Measurements from ENCODE around the gene EHD3.

The EHD3 gene

DNA sequence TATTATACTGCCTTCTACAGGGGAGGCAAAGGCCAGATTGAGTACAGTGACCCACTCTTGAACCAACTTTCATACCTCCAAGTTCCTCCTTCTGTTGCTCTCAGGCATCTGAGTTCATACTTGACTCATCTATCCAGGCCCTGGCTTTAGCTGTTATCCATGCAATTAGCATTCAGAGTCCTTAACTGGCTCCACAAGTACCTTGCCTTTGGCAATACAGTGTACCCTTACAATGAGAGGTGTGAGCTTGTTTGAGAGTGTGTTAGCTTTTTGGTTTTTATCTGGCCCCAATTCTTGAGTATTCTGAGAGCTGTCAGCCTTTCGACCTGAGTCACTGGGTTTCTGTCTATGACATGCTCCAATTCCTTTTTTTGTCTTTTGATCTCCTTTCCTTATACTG is 60.2 kb downstream of the EHD3 start:
- TF ChIP-seq CTCF (conservative IDR thresholded peaks at IDR 0.05; ENCODE audit: control insufficient read depth, insufficient read depth, low read depth, low read length) = no peak
- no peak for DNase-seq (ENCODE audit: low read depth)
- H3K4me3 ChIP-seq (ENCODE audit: control insufficient read depth, low read depth, low read length) = no peak overlapping the region

GRCh38 chr2:31296641-31297287 is 62.8 kb downstream of the EHD3 start:
- DNase-seq (ENCODE audit: low read depth) = no peak
- no peak for TF ChIP-seq CTCF (conservative IDR thresholded peaks at IDR 0.05; ENCODE audit: control insufficient read depth, insufficient read depth, low read depth, low read length)
- no peak overlapping the region for H3K4me3 ChIP-seq (ENCODE audit: control insufficient read depth, low read depth, low read length)

GRCh38 chr2:31297751-31298150 is 63.8 kb downstream of the EHD3 start:
- H3K4me3 ChIP-seq (ENCODE audit: control insufficient read depth, low read depth, low read length) = no peak overlapping the region
- peak; percentile 31 for DNase-seq (ENCODE audit: low read depth)
- TF ChIP-seq CTCF (conservative IDR thresholded peaks at IDR 0.05; ENCODE audit: control insufficient read depth, insufficient read depth, low read depth, low read length) = no peak

GRCh38 chr2:31299547-31299946 is 65.6 kb downstream of the EHD3 start:
- TF ChIP-seq CTCF (conservative IDR thresholded peaks at IDR 0.05; ENCODE audit: control insufficient read depth, insufficient read depth, low read depth, low read length) = no peak
- no peak for DNase-seq (ENCODE audit: low read depth)
- no peak overlapping the region for H3K4me3 ChIP-seq (ENCODE audit: control insufficient read depth, low read depth, low read length)

DNA sequence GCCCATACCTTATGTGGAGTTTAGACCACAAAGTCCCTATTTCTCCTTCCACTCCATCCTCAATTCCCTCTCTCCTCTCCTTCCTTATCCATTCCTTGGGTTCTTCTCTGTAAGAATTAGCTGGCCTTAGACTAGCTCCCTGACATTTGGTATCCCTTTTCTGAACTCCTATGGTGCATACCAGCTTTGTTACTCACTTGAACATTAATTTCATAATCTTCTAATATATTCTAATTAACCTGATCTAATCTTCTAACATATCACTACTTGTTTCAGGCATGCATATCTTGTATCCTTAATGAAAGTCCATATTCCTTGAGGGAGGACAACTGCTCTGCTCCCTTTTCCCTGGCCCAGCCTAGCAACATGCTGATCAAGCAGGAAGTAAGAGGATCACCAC is 66.4 kb downstream of the EHD3 start:
- no peak for TF ChIP-seq CTCF (conservative IDR thresholded peaks at IDR 0.05; ENCODE audit: control insufficient read depth, insufficient read depth, low read depth, low read length)
- H3K4me3 ChIP-seq (ENCODE audit: control insufficient read depth, low read depth, low read length) = no peak overlapping the region
- no peak for DNase-seq (ENCODE audit: low read depth)

DNA sequence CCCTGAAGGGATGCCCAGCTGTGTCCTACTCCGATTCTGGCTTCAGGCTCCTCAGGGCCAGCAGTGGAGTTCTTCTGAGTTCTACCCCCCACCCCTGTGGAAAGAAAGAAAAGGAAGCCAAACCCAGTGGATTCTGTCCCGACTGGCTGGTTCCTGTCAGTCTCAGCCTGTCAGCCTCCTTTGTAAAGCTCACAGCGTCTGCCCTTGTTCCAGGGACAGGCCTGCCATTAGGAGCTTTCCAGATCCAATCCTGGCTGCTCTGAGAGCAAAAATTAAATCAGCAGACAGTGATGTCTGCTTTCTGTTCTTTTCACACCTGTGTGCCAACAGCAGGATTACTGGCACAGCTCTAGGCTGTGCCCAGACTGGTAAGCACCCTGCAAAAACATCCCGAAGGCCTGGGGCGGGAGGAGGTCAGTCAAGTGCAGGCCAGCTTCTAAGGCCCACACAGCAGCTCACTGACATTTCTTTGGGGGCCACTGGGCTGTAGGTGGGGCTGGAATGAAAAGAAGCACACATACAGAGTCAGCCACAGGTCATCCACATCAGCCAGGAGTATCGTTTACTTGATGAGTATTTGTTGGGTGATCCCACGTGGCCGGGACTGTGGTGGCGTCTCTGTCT is 69.1 kb downstream of the EHD3 start:
- TF ChIP-seq CTCF (conservative IDR thresholded peaks at IDR 0.05; ENCODE audit: control insufficient read depth, insufficient read depth, low read depth, low read length) = no peak
- no peak for DNase-seq (ENCODE audit: low read depth)
- H3K4me3 ChIP-seq (ENCODE audit: control insufficient read depth, low read depth, low read length) = no peak overlapping the region

Data from fibroblast of mammary gland (primary cell).